GM21737 (cell line): Measurements from ENCODE around the gene SSBP4.

Experiments
- ATAC-seq: cut with Tn5 transposase; IDR thresholded peaks from one replicate; pipeline ENCODE4 v1.9.1; 2021; ENCODE audit warnings: mild to moderate bottlenecking, moderate library complexity; ENCODE audit not compliant: unreplicated experiment

The SSBP4 gene

DNA sequence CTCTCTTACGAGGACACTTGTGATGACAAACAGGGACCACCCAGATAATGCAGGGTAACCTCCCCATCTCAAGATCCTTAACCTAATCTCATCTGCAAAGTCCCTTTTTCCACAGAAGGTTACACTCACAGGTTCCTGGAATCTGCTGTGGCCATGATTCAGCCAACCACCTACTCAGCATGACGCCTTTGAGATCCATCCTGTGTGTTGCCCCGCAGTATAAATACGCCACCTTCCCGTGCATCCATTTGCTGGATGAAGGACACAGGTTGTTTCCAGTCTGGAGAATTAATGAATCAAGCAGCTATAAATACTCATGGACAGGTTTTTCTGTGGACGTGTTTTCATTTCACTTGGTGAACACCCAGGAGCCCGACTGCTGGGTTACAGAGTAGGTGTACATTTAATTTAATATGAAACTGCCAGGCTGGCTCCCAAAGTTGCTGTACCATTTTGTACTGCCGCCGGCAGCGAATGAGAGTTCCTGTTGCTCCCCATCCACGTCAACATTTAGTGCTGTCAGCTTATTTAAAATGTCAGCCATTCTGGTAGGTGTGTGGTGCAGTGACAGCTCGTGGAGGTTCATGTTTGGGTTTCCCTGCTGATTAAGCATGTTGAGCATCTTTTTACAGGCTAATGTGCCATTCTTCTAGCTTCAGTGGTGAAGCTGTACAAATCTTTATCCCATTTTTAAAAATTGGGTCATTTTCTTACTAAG, 62.5 kb downstream of the SSBP4 start:
- ATAC-seq = no peak

DNA sequence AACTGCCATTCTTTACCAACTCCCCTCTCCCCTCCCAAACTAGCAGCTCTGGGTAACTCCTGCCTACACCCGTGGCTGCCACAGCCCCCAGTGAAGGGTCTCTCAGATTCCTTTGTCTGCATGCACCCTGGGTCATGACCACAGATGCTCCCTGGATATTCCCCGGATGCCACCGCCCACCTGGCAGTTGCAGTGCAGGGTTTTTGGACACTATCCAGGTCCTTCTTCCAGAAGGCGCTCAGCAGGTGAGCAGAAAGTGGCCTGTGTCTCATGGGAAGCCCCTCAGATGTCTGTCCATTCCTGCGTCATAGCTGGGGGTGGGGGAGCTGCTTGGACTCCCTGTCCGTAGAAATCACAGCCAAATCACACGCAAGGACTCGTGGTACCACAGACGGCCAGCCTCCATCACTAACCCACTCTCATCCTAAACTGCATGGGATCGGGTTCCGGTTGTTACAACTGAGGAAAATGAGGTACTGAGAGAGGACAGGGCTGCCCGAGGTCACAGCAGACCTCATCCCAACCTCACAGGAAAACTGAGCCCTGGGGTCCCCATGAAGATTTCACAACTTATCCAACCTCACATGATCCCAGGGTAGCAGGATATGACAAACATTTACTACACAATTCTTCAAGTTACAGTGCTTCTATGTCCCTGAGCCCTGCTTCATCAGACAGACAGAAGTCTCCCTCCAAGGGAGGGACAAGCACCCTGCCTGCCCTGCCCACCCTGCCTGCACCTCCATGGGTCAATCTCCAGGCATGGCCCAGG, 64.1 kb downstream of the SSBP4 start:
- ATAC-seq = no peak
